ENCODE data around the gene FOSL2.

Gene FOSL2

DNA sequence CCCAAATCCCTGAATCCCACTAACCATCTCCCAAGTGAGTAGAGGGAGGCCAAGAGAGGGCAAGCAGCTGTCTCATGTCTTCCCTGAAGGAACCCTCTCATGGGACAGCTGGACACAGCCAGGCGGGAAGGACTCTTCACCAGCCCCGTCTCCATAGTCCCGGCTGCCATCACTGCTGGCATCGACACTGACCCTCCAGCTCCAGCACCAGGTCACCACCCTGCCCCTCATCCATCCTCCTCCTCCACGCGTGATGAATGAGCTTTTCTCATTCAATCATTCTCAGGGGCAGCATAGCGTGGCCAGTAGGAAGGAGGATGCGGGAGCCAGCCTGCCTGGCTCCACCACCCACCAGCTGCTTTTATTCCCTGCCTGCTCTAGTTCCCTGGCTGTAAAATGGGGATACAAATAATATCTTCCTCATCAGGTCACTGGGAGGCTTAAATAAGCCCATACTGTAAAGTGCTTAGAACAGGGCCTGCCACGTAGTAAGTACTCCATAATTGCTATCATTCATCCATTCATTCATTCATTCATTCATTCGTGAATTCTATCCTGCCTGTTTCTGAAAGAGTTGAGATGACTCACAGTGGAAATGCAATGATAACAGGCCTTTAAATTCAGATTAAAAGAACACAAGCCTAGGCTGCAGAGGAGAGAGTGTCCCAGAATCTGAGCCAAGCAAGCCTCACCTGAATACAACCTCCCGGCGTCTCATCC is 30.5 kb upstream of the FOSL2 start:
- Histone ChIP-seq H3K4me1 (ENCODE audit: low read depth, poor library complexity, severe bottlenecking) (peaks cover 26% of the 10 kb centered on the region), H2AFZ (ENCODE audit: low read depth) (no peak overlapping the region), H3K27ac (no peak overlapping the region), H3K4me2 (no peak overlapping the region), H3K36me3 (ENCODE audit: insufficient read depth) (no peaks in the 10 kb centered on the region), H3K4me3 (IDR thresholded peaks at IDR 0.05; ENCODE audit: insufficient read depth, low read depth, low read length) (no peak overlapping the region), H4K20me1 (ENCODE audit: insufficient read depth) (no peaks in the 10 kb centered on the region), H3K27me3 (ENCODE audit: insufficient read depth, low read depth) (no peaks in the 10 kb centered on the region), H3K9ac (no peak overlapping the region), H3K79me2 (ENCODE audit: insufficient read depth, low read depth) (no peaks in the 10 kb centered on the region)
- TF ChIP-seq, protein P1, sequence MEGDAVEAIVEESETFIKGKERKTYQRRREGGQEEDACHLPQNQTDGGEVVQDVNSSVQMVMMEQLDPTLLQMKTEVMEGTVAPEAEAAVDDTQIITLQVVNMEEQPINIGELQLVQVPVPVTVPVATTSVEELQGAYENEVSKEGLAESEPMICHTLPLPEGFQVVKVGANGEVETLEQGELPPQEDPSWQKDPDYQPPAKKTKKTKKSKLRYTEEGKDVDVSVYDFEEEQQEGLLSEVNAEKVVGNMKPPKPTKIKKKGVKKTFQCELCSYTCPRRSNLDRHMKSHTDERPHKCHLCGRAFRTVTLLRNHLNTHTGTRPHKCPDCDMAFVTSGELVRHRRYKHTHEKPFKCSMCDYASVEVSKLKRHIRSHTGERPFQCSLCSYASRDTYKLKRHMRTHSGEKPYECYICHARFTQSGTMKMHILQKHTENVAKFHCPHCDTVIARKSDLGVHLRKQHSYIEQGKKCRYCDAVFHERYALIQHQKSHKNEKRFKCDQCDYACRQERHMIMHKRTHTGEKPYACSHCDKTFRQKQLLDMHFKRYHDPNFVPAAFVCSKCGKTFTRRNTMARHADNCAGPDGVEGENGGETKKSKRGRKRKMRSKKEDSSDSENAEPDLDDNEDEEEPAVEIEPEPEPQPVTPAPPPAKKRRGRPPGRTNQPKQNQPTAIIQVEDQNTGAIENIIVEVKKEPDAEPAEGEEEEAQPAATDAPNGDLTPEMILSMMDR (conservative IDR thresholded peaks at IDR 0.05; ENCODE audit: low read depth, low read length) = no peak

DNA sequence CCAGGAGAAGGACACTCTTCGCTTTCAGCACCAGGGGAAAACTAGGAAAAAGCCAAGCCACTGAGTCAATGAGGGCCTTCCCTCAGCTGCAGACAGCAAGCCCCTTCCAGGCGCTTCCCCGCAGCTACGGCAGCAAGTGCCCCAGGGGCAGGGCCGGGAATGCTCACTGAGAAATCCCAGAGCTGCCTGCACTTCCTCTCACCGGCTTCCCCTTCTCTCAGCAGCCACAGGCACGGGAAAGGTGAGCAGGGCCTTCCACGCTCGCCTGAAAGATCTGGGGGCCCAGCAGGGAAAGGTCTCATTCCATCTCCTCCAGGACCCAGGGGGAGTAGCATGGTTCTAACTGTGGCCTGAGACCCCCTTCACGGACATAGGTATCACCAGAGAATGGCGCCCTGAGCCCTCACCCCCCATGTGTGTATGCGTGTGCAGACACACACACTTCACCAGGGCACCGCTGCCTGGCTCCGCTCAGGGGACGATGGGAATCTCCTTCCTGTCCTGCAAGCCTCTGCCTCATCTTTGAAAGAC is 29.6 kb upstream of the FOSL2 start:
- TF ChIP-seq, protein P1 (conservative IDR thresholded peaks at IDR 0.05; ENCODE audit: low read depth, low read length) = no peak
- Histone ChIP-seq H3K27me3 (ENCODE audit: insufficient read depth, low read depth) (no peaks in the 10 kb centered on the region), H3K4me3 (IDR thresholded peaks at IDR 0.05; ENCODE audit: insufficient read depth, low read depth, low read length) (no peak overlapping the region), H3K4me2 (no peak overlapping the region), H4K20me1 (ENCODE audit: insufficient read depth) (no peaks in the 10 kb centered on the region), H3K36me3 (ENCODE audit: insufficient read depth) (no peaks in the 10 kb centered on the region), H3K4me1 (ENCODE audit: low read depth, poor library complexity, severe bottlenecking) (peaks cover 26% of the 10 kb centered on the region), H3K27ac (no peak overlapping the region), H3K79me2 (ENCODE audit: insufficient read depth, low read depth) (no peaks in the 10 kb centered on the region), H2AFZ (ENCODE audit: low read depth) (no peak overlapping the region), H3K9ac (no peak overlapping the region)

DNA sequence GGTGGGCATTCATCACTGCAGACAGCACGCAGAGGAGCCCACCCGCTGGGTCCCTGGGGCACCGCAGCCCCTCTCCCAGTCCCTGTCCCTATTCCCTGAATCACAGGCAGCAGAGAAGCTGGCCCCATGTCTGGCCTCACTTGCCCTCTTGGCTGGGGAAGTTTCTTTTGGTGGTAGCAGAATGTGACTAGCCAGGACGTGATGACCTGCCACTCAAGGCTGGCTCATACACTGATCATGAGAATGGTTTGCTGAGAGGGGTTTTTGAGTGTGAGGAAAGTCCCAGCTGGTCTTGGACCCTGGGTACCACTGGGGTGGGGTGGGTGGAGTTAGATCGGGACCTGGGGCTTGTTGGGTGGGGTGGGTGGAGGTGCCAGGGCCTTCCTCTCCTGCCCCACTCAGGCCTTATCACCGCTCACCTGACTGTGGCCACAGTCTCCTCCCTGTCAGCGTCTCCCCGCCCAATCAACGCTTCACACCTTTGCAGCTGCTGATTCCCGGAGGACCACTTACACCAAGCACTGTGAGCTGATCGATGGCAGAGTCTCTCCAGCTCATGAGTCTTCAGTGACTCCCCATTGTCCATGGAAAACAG is 28.9 kb upstream of the FOSL2 start:
- Histone ChIP-seq H3K79me2 (ENCODE audit: insufficient read depth, low read depth) (no peaks in the 10 kb centered on the region), H3K27ac (no peak overlapping the region), H3K27me3 (ENCODE audit: insufficient read depth, low read depth) (no peaks in the 10 kb centered on the region), H4K20me1 (ENCODE audit: insufficient read depth) (no peaks in the 10 kb centered on the region), H3K9ac (no peak overlapping the region), H3K36me3 (ENCODE audit: insufficient read depth) (no peaks in the 10 kb centered on the region), H3K4me2 (no peak overlapping the region), H2AFZ (ENCODE audit: low read depth) (no peak overlapping the region), H3K4me1 (ENCODE audit: low read depth, poor library complexity, severe bottlenecking) (peaks cover 21% of the 10 kb centered on the region), H3K4me3 (IDR thresholded peaks at IDR 0.05; ENCODE audit: insufficient read depth, low read depth, low read length) (no peak overlapping the region)
- TF ChIP-seq, protein P1 (conservative IDR thresholded peaks at IDR 0.05; ENCODE audit: low read depth, low read length) = no peak

DNA sequence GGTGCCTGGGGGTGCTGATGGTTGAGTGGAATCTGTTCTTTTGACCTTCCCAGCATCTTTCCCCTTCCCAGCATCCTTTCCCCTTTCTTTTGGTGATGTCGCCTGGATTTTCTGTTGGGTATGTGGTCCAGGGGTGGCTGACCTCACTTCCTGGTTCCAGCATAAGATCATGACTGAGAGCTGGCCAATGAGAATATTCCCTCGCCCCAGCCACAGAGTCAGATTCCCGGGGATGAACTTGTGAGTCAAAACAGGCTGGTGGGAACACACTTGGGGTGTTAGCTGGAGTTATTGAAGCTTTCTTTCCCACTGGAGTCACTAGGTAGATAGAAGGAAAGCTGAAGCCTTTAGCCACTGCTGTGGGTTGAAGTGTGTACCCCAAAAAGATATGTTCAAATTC is 28.0 kb upstream of the FOSL2 start:
- H4K20me1 ChIP-seq (ENCODE audit: insufficient read depth) = no peaks in the 10 kb centered on the region
- H3K36me3 ChIP-seq (ENCODE audit: insufficient read depth) = no peaks in the 10 kb centered on the region
- peaks cover 12% of the 10 kb centered on the region for H3K4me1 ChIP-seq (ENCODE audit: low read depth, poor library complexity, severe bottlenecking)
- H3K4me2 ChIP-seq = no peak overlapping the region
- TF ChIP-seq, protein P1 (conservative IDR thresholded peaks at IDR 0.05; ENCODE audit: low read depth, low read length) = no peak
- H3K27me3 ChIP-seq (ENCODE audit: insufficient read depth, low read depth) = no peaks in the 10 kb centered on the region
- H3K9ac ChIP-seq = no peak overlapping the region
- no peak overlapping the region for H2AFZ ChIP-seq (ENCODE audit: low read depth)
- no peak overlapping the region for H3K4me3 ChIP-seq (IDR thresholded peaks at IDR 0.05; ENCODE audit: insufficient read depth, low read depth, low read length)
- H3K27ac ChIP-seq = no peak overlapping the region
- no peaks in the 10 kb centered on the region for H3K79me2 ChIP-seq (ENCODE audit: insufficient read depth, low read depth)

Measured in KMS-11 (cell line).